NT2/D1 (cell line): ENCODE data around the gene FAM227B.

Experiments
- SUZ12 ChIP-seq: IDR thresholded peaks from 2 replicates; pipeline ENCODE4 v1.6.1; 2011; ENCODE audit not compliant: insufficient read length, insufficient read depth; ENCODE audit errors: extremely low read depth
- YY1 ChIP-seq: IDR thresholded peaks from 2 replicates; pipeline ENCODE4 v1.6.1; 2011; ENCODE audit not compliant: insufficient read length, insufficient read depth
- ZNF274 ChIP-seq: IDR thresholded peaks from 2 replicates; pipeline ENCODE4 v1.6.1; 2011; ENCODE audit warnings: mild to moderate bottlenecking, low read depth, low read length

DNA sequence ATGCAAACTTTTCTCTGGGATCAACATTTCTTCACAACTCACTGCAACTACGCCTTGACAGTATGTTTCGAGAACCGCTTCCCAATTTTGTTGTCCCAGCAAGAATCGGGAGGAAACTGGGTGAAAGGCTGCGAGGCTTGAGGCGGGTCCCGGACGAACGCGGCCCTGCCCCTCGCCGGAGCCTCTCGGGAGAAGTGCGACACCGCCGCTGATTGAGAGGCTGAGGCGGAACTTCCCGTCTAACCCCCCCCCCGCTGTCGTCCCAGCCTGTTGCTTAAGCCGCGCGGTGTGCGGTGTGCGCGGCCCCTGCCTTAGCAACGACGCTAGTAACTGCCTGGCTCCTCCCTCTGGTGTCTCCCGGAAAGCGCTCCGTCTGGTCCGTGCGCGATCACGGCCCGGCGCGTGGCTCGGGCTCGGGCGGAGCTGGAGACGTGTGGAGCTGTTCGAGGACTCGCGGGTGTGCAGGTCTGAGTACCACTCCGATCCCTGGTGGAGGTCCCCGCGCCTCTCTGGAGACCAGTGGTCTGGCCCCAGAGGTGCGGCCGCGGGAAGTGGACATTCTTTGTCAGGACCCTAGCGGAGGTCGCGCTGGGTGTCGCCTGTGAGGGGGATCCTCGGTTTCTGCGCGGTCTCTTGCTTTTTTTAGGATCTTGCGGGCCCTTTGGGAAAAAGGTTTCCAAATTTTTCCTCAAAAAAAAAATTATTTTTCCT is at the start of gene FAM227B, which contains the start of gene DTWD1:
- TF ChIP-seq YY1: no peak
- no peak for TF ChIP-seq SUZ12
- TF ChIP-seq ZNF274: no peak
